Measurements from ENCODE around the gene ZNF467.

The ZNF467 gene

DNA sequence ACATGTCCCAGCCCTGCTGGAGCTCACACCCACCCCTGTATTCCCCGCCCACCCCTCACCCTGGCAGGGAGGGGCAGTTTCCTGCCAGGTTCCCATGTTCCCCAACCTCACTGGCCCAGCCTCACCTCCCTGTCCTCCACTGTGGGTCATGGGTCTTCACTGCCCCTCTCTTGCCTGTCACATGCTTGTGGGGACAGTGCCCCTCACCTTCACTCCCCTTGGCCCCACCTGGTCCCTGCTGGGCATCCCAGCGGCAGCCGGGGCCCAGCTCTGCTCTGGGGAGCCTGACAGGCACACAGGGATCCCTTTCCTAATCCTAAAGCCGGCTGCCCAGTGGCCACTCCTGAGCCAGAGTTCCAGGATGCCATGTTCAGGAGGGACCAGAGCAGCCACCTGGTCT lies 43.4 kb upstream of the ZNF467 start:
- H3K9me3 ChIP-seq (ENCODE audit: control insufficient read depth, insufficient read depth, low read length), result no peaks in the 10 kb centered on the region
- H3K27ac ChIP-seq (ENCODE audit: low read depth, low read length), result no peak overlapping the region
- no peak overlapping the region for H3K9ac ChIP-seq (ENCODE audit: low read depth, low read length)
- H3K36me3 ChIP-seq (ENCODE audit: control insufficient read depth, insufficient read depth, low read length), result no peaks in the 10 kb centered on the region
- H3K27me3 ChIP-seq (ENCODE audit: control insufficient read depth, insufficient read depth, low read length), result no peaks in the 10 kb centered on the region
- no peaks in the 10 kb centered on the region; the same call in 1 of the 2 replicates for H3K4me1 ChIP-seq (ENCODE audit: control insufficient read depth, insufficient read depth, low read length)
- H3K4me3 ChIP-seq (ENCODE audit: low read depth, low read length), result no peak overlapping the region

DNA sequence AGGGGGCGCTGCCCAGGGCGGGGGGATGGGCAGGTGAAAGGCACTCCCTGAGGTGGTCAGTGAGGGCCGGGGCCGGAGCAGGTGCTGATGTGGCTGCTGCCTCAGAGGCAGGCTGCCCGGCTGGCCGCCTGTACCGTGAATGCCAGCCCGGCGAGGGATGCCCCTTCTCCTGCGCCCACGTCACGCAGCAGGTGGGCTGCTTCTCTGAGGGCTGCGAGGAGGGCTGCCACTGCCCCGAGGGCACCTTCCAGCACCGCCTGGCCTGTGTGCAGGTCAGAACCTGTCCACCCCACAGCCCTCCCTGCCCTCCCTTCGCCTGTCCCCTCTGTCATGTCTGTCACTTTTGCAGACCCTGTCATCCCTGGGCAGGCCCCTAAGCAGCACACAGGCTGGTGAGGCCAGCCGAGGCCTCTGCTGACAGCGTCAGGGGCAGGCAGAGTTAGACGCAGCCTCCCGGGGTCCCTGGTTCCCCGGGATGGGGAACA lies 42.9 kb upstream of the ZNF467 start:
- no peaks in the 10 kb centered on the region for H3K27me3 ChIP-seq (ENCODE audit: control insufficient read depth, insufficient read depth, low read length)
- no peak overlapping the region for H3K4me3 ChIP-seq (ENCODE audit: low read depth, low read length)
- H3K27ac ChIP-seq (ENCODE audit: low read depth, low read length), result no peak overlapping the region
- H3K9ac ChIP-seq (ENCODE audit: low read depth, low read length), result no peak overlapping the region
- H3K9me3 ChIP-seq (ENCODE audit: control insufficient read depth, insufficient read depth, low read length), result no peaks in the 10 kb centered on the region
- H3K36me3 ChIP-seq (ENCODE audit: control insufficient read depth, insufficient read depth, low read length), result no peaks in the 10 kb centered on the region
- no peaks in the 10 kb centered on the region; the same call in 1 of the 2 replicates for H3K4me1 ChIP-seq (ENCODE audit: control insufficient read depth, insufficient read depth, low read length)

DNA sequence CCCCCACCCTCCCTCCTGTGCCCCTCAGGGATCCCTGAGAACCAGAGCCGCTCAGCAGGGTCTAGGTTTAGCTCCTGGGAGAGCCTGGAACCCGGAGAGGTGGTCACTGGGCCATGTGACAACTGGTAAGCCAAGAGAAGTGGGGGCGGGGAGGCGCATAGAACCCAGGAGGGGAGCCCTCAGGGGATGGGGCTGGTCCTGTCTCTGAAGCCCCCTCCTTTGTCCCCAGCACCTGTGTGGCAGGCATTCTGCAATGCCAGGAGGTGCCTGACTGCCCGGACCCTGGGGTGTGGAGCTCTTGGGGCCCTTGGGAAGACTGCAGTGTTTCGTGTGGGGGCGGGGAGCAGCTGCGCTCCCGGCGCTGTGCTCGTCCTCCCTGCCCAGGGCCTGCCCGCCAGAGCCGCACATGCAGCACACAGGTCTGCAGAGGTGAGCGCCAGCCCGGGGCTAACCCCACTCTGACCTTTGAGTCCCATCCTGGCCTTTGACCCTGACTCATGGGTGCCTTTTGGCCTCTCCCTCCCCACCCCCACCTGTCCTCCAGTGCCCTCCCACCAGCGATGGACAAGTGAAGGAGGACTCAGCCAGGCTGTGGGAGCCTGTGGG lies 42.4 kb upstream of the ZNF467 start:
- H3K9me3 ChIP-seq (ENCODE audit: control insufficient read depth, insufficient read depth, low read length), result no peaks in the 10 kb centered on the region
- H3K27ac ChIP-seq (ENCODE audit: low read depth, low read length), result no peak overlapping the region
- H3K27me3 ChIP-seq (ENCODE audit: control insufficient read depth, insufficient read depth, low read length), result no peaks in the 10 kb centered on the region
- H3K4me3 ChIP-seq (ENCODE audit: low read depth, low read length), result no peak overlapping the region
- H3K4me1 ChIP-seq (ENCODE audit: control insufficient read depth, insufficient read depth, low read length), result no peaks in the 10 kb centered on the region; the same call in 1 of the 2 replicates
- no peak overlapping the region for H3K9ac ChIP-seq (ENCODE audit: low read depth, low read length)
- H3K36me3 ChIP-seq (ENCODE audit: control insufficient read depth, insufficient read depth, low read length), result no peaks in the 10 kb centered on the region

DNA sequence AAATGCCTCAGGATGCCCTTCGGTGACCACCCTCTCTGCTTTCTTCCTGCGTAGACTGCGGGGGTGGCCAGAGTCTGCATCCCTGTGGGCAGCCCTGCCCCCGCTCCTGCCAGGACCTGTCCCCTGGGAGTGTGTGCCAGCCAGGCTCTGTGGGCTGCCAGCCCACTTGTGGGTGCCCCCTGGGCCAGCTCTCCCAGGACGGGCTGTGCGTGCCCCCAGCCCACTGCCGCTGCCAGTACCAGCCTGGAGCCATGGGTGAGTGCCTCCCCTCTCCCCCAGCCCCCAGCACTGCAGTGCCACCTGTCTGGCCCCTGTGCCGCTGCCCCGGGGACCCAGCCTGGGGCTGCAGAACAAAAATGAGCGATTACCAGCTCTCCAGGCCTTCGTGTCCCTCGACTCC lies 41.7 kb upstream of the ZNF467 start:
- Histone ChIP-seq H3K9me3 (ENCODE audit: control insufficient read depth, insufficient read depth, low read length) (no peaks in the 10 kb centered on the region), H3K9ac (ENCODE audit: low read depth, low read length) (no peak overlapping the region), H3K27me3 (ENCODE audit: control insufficient read depth, insufficient read depth, low read length) (no peaks in the 10 kb centered on the region), H3K4me1 (ENCODE audit: control insufficient read depth, insufficient read depth, low read length) (no peaks in the 10 kb centered on the region; the same call in 1 of the 2 replicates), H3K27ac (ENCODE audit: low read depth, low read length) (no peak overlapping the region), H3K4me3 (ENCODE audit: low read depth, low read length) (no peak overlapping the region), H3K36me3 (ENCODE audit: control insufficient read depth, insufficient read depth, low read length) (no peaks in the 10 kb centered on the region)

DNA sequence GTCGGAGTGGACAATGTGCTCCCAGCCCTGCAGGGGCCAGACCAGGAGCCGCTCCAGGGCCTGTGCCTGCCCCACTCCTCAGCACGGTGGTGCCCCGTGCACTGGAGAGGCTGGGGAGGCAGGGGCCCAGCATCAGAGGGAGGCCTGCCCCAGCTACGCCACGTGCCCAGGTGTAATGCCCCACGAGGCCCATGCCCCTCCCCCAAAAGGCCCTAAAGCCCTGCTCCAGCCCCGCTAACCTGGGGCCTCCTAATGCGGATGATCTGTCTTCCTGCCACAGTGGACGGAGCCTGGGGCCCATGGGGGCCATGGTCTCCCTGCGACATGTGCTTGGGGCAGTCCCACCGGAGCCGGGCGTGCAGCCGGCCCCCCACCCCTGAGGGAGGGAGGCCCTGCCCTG lies 41.1 kb upstream of the ZNF467 start:
- Histone ChIP-seq H3K9ac (ENCODE audit: low read depth, low read length) (no peak overlapping the region), H3K36me3 (ENCODE audit: control insufficient read depth, insufficient read depth, low read length) (no peaks in the 10 kb centered on the region), H3K4me3 (ENCODE audit: low read depth, low read length) (no peak overlapping the region), H3K27me3 (ENCODE audit: control insufficient read depth, insufficient read depth, low read length) (no peaks in the 10 kb centered on the region), H3K27ac (ENCODE audit: low read depth, low read length) (no peak overlapping the region), H3K4me1 (ENCODE audit: control insufficient read depth, insufficient read depth, low read length) (no peaks in the 10 kb centered on the region; the same call in 1 of the 2 replicates), H3K9me3 (ENCODE audit: control insufficient read depth, insufficient read depth, low read length) (no peaks in the 10 kb centered on the region)

DNA sequence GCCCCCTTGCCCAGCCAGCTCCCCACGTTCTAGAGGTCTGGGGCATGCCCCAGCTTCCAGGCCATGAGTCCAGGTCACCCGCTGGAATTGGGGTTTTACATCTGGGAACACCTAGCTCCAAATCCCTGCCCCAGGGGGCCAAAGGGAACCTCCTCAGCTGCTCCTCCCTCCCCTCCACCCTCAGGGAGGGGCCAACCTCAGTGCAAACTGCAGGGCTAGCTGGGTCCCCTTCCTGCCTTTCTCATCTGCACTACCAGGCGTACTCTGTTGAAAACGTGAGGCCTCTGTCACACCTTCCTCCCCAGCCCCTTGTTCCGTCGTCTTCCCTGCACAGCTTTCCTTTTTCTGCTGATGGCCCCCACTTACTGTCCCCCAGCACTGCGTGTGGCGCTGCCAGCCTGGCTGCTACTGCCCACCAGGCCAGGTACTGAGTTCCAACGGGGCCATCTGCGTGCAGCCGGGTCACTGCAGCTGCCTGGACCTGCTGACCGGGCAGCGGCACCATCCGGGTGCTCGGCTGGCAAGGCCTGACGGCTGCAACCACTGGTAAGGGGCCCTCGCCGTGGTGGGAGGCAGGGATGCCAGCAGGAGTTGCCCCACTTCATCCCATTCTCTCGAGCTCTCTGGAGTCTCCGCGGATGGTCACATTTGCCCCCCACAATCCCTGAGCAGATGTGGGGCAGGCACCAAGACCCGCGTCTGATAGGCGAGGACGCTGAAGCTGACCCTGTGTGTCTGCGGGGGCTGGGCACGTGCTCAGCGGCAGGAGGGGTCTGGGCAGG lies 40.1 kb upstream of the ZNF467 start:
- Histone ChIP-seq H3K4me3 (ENCODE audit: low read depth, low read length) (no peak overlapping the region), H3K36me3 (ENCODE audit: control insufficient read depth, insufficient read depth, low read length) (no peaks in the 10 kb centered on the region), H3K9me3 (ENCODE audit: control insufficient read depth, insufficient read depth, low read length) (no peaks in the 10 kb centered on the region), H3K9ac (ENCODE audit: low read depth, low read length) (no peak overlapping the region), H3K27me3 (ENCODE audit: control insufficient read depth, insufficient read depth, low read length) (no peaks in the 10 kb centered on the region), H3K4me1 (ENCODE audit: control insufficient read depth, insufficient read depth, low read length) (no peaks in the 10 kb centered on the region; the same call in 1 of the 2 replicates), H3K27ac (ENCODE audit: low read depth, low read length) (no peak overlapping the region)

DNA sequence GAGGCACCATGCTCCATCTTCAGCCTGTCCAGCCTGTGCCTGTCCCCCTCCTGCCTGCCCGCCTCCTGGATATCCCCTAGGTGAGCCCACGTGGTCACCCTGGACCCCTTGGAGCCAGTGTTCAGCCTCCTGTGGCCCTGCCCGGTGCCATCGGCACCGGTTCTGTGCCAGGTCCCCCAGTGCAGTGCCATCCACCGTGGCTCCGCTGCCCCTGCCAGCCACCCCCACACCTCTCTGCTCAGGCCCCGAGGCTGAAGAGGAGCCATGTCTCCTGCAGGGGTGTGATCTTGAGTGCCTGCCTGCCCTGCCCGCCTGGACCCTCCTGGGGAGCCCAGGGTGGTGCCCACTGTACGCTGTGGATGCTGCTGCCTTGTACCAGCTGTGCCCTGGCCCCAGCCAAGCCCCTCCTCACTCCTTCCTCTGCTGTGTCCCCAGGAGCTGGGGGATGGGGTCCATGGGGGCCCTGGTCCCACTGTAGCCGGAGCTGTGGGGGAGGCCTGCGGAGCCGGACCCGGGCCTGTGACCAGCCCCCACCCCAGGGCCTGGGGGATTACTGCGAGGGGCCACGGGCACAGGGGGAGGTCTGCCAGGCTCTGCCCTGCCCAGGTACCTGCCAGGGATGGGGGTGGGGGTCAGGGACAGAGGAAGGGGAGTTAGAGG lies 38.6 kb upstream of the ZNF467 start:
- Histone ChIP-seq H3K27me3 (ENCODE audit: control insufficient read depth, insufficient read depth, low read length) (no peaks in the 10 kb centered on the region), H3K9ac (ENCODE audit: low read depth, low read length) (no peak overlapping the region)

DNA sequence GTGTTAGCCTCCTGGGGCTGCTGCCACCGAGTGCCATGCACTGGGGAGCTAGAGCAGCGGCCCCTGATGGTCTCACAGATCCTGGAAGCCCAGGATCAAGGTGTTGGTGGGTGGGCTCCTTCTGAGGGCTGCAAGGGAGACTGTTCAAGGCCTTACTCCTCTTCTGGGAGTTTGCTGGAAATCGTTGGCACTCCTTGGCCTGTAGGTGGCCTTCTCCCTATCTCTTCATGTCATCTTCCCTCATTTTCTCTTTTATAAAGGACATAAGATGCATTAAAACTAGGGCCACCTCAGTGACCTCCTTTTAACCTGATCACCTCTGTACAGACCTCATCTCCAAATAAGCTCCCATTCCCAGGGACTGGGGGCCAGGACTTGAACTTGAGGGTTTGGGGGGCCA lies 37.8 kb upstream of the ZNF467 start:
- H3K4me1 ChIP-seq (ENCODE audit: control insufficient read depth, insufficient read depth, low read length), result no peaks in the 10 kb centered on the region; the same call in 1 of the 2 replicates
- no peaks in the 10 kb centered on the region for H3K27me3 ChIP-seq (ENCODE audit: control insufficient read depth, insufficient read depth, low read length)
- H3K9me3 ChIP-seq (ENCODE audit: control insufficient read depth, insufficient read depth, low read length), result no peaks in the 10 kb centered on the region
- no peak overlapping the region for H3K9ac ChIP-seq (ENCODE audit: low read depth, low read length)
- no peak overlapping the region for H3K4me3 ChIP-seq (ENCODE audit: low read depth, low read length)
- no peak overlapping the region for H3K27ac ChIP-seq (ENCODE audit: low read depth, low read length)
- no peaks in the 10 kb centered on the region for H3K36me3 ChIP-seq (ENCODE audit: control insufficient read depth, insufficient read depth, low read length)

More for the DNA sequence above, 38.6 kb upstream of the ZNF467 start:
- H3K27ac ChIP-seq (ENCODE audit: low read depth, low read length), result no peak overlapping the region
- no peaks in the 10 kb centered on the region; the same call in 1 of the 2 replicates for H3K4me1 ChIP-seq (ENCODE audit: control insufficient read depth, insufficient read depth, low read length)
- no peak overlapping the region for H3K4me3 ChIP-seq (ENCODE audit: low read depth, low read length)
- no peaks in the 10 kb centered on the region for H3K9me3 ChIP-seq (ENCODE audit: control insufficient read depth, insufficient read depth, low read length)
- no peaks in the 10 kb centered on the region for H3K36me3 ChIP-seq (ENCODE audit: control insufficient read depth, insufficient read depth, low read length)

DNA sequence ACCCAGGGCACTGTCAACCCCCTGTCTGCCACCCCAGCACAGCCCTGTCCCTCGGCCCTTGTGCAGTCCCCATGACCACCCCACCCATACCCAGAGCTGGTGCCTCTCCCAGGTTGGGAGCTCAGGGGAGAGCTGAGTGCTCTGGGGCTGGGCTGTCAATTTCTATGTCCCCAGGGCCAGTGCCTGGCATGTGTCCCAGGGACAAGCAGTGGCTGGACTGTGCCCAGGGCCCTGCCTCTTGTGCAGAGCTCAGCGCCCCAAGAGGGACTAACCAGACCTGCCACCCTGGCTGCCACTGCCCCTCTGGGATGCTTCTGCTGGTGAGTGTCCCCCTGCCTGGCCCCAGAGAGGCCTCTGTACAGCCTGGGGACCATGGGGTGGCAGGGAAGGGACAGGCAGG lies 35.8 kb upstream of the ZNF467 start:
- no peaks in the 10 kb centered on the region for H3K9me3 ChIP-seq (ENCODE audit: control insufficient read depth, insufficient read depth, low read length)
- no peaks in the 10 kb centered on the region for H3K36me3 ChIP-seq (ENCODE audit: control insufficient read depth, insufficient read depth, low read length)
- no peak overlapping the region for H3K4me3 ChIP-seq (ENCODE audit: low read depth, low read length)
- no peaks in the 10 kb centered on the region for H3K27me3 ChIP-seq (ENCODE audit: control insufficient read depth, insufficient read depth, low read length)
- no peak overlapping the region for H3K27ac ChIP-seq (ENCODE audit: low read depth, low read length)
- H3K4me1 ChIP-seq (ENCODE audit: control insufficient read depth, insufficient read depth, low read length), result no peaks in the 10 kb centered on the region
- no peak overlapping the region for H3K9ac ChIP-seq (ENCODE audit: low read depth, low read length)

DNA sequence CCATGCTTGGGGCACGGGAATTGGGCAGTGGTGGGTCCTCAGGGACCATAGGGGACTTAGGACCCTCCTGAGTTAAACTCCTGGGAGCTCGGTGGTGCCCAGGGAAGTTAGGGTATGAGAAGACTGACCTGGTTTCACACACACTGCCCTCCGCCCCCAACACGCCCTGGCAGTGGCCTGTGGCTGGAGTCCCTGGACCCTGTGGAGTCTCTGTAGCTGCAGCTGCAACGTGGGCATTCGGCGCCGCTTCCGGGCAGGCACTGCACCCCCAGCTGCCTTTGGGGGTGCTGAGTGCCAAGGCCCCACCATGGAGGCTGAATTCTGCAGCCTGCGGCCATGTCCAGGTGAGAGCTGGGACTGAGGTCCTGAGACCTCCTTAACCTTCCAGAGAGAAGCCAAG lies 34.9 kb upstream of the ZNF467 start:
- H3K9me3 ChIP-seq (ENCODE audit: control insufficient read depth, insufficient read depth, low read length), result no peaks in the 10 kb centered on the region
- no peaks in the 10 kb centered on the region for H3K27me3 ChIP-seq (ENCODE audit: control insufficient read depth, insufficient read depth, low read length)
- H3K36me3 ChIP-seq (ENCODE audit: control insufficient read depth, insufficient read depth, low read length), result no peaks in the 10 kb centered on the region
- no peak overlapping the region for H3K9ac ChIP-seq (ENCODE audit: low read depth, low read length)
- no peak overlapping the region for H3K4me3 ChIP-seq (ENCODE audit: low read depth, low read length)
- no peaks in the 10 kb centered on the region for H3K4me1 ChIP-seq (ENCODE audit: control insufficient read depth, insufficient read depth, low read length)
- H3K27ac ChIP-seq (ENCODE audit: low read depth, low read length), result no peak overlapping the region

DNA sequence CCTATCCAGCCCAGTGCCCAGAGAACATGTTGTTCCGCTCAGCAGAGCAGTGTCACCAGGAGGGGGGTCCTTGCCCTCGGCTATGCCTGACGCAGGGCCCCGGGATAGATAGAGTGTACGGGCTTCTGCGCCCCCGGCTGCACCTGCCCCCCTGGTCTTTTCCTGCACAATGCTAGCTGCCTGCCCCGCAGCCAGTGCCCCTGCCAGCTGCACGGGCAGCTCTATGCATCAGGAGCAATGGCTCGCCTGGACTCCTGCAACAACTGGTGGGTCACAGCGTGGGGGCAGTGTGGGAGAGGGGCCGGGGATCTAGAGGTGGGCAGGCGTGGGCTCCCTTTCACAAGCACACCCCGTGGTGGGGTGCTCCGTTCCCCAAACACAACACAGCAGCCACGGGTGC lies 33.3 kb upstream of the ZNF467 start:
- Histone ChIP-seq H3K27ac (ENCODE audit: low read depth, low read length) (no peak overlapping the region), H3K4me3 (ENCODE audit: low read depth, low read length) (no peak overlapping the region), H3K27me3 (ENCODE audit: control insufficient read depth, insufficient read depth, low read length) (no peaks in the 10 kb centered on the region), H3K36me3 (ENCODE audit: control insufficient read depth, insufficient read depth, low read length) (no peaks in the 10 kb centered on the region), H3K4me1 (ENCODE audit: control insufficient read depth, insufficient read depth, low read length) (no peaks in the 10 kb centered on the region), H3K9ac (ENCODE audit: low read depth, low read length) (no peak overlapping the region), H3K9me3 (ENCODE audit: control insufficient read depth, insufficient read depth, low read length) (no peaks in the 10 kb centered on the region)

Measured in HUES48 (cell line).